MCF 10A (cell line): Measurements from ENCODE around the gene CYBRD1. TPM values are rescaled to one million over a fixed set of nuclear protein-coding genes. Genes with fewer than 3 reads are reported as not detected.
A peak's percentile ranks its signal among the peaks of the same experiment; 100 is the strongest.

Experiments
- BruUV-seq: library from RNA; stranded (reverse); fragments of 400-500 nt; replicated peaks from 2 replicates; lab custom pipeline; 2021; lab: Mats Ljungman, UMichigan
- CTCF ChIA-PET: fragments of 300-600 bp; sonication (Branson Sonifier 250); formaldehyde crosslinking; extraction: SDS; loops from one replicate; lab custom pipeline; 2021; ENCODE audit warnings: antibody characterized with exemption, inconsistent platforms; lab: Yijun Ruan, JAX
- POLR2A ChIA-PET: fragments of 300-600, 350-650 bp; sonication (Branson Sonifier 250); formaldehyde crosslinking; extraction: SDS; loops from one replicate; lab custom pipeline; 2020; ENCODE audit warnings: antibody characterized with exemption, inconsistent platforms; lab: Yijun Ruan, JAX
- DNase-seq: peaks from one replicate; pipeline ENCODE4 v3.0.0-alpha.2; 2018; ENCODE audit not compliant: unreplicated experiment
- H3K27ac Mint-ChIP-seq: one replicate; pipeline ENCODE4 v1.8.0; 2022; ENCODE audit warnings: mild to moderate bottlenecking, low read depth, mixed read lengths; ENCODE audit not compliant: unreplicated experiment
- H3K27me3 Mint-ChIP-seq: one replicate; pipeline ENCODE4 v1.8.0; 2022; ENCODE audit warnings: mixed read lengths; ENCODE audit not compliant: insufficient read depth, unreplicated experiment
- H3K36me3 Mint-ChIP-seq: one replicate; pipeline ENCODE4 v1.8.0; 2022; ENCODE audit warnings: mild to moderate bottlenecking, moderate library complexity, mixed read lengths; ENCODE audit not compliant: insufficient read depth, unreplicated experiment
- H3K4me1 Mint-ChIP-seq: one replicate; pipeline ENCODE4 v1.8.0; 2022; ENCODE audit warnings: mixed read lengths; ENCODE audit not compliant: insufficient read depth, unreplicated experiment
- H3K4me3 Mint-ChIP-seq: one replicate; pipeline ENCODE4 v1.8.0; 2022; ENCODE audit warnings: mild to moderate bottlenecking, moderate library complexity, mixed read lengths; ENCODE audit not compliant: unreplicated experiment
- H3K9me3 Mint-ChIP-seq: one replicate; pipeline ENCODE4 v1.8.0; 2022; ENCODE audit warnings: mixed read lengths; ENCODE audit not compliant: unreplicated experiment
- intact Hi-C: fragments of 100-400 bp; cut with micrococcal nuclease; formaldehyde crosslinking; loops from 2 replicates; pipeline ENCODE4 v1.14.1; 2022
- total RNA-seq: library from RNA; stranded (reverse); gene quantifications from 2 replicates; pipeline ENCODE4 v1.2.3, GENCODE V29; 2022
- TF ChIP-seq, protein P1 (sequence below): fragments of 200-600 bp; IDR thresholded peaks from one replicate; pipeline ENCODE4 v1.8.0; 2022; ENCODE audit warnings: antibody characterized with exemption, mild to moderate bottlenecking; ENCODE audit not compliant: unreplicated experiment

Gene CYBRD1
- total RNA-seq, 1 experiment from 2014 or later = 15.8 TPM

DNA sequence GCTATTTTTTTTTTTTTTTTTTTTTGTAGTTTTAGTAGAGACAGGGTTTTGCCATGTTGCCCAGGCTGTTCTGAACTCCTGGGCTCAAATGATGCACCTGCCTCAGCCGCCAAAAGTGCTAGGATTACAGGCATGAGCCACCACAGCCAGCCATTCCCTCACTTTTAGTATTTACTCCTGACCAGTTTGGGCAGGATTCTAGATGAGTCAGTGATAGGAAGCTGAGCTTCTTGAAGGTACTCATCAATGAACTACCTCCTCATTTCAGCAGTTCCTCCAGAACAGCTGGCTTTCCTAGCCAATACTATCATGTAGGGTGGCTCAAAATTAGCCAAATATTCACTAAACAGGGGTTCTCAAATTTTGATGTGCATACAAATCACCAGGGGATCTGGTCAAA, 57.2 kb downstream of the CYBRD1 start:
- Mint-ChIP-seq H3K36me3 (no peaks in the 10 kb centered on the region), H3K27me3 (no peaks in the 10 kb centered on the region), H3K4me3 (no peak overlapping the region), H3K27ac (no peak overlapping the region), H3K4me1 (peaks cover 11% of the 10 kb centered on the region), H3K9me3 (no peaks in the 10 kb centered on the region)
- DNase-seq = peak; percentile 34
- ChIA-PET POLR2A (interaction anchor here (1.0 to 1.6 kb wide), 4 partner anchors 8 to 56 kb away, joined by 3 to 12 read pairs (median 6); no protein-coding TSS in a partner anchor), CTCF (interaction anchor here (0.6 to 1.4 kb wide), 7 partner anchors 19 to 1091 kb away, joined by 3 to 5 read pairs (median 3); partner anchors contain the start of gene DYNC1I2)
- TF ChIP-seq, protein P1, sequence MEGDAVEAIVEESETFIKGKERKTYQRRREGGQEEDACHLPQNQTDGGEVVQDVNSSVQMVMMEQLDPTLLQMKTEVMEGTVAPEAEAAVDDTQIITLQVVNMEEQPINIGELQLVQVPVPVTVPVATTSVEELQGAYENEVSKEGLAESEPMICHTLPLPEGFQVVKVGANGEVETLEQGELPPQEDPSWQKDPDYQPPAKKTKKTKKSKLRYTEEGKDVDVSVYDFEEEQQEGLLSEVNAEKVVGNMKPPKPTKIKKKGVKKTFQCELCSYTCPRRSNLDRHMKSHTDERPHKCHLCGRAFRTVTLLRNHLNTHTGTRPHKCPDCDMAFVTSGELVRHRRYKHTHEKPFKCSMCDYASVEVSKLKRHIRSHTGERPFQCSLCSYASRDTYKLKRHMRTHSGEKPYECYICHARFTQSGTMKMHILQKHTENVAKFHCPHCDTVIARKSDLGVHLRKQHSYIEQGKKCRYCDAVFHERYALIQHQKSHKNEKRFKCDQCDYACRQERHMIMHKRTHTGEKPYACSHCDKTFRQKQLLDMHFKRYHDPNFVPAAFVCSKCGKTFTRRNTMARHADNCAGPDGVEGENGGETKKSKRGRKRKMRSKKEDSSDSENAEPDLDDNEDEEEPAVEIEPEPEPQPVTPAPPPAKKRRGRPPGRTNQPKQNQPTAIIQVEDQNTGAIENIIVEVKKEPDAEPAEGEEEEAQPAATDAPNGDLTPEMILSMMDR = no peak
- intact Hi-C loops = loop anchor here (10.0 kb wide), 1 partner anchor 1135 kb away; no protein-coding TSS in a partner anchor
- BruUV-seq = no TSS peak

DNA sequence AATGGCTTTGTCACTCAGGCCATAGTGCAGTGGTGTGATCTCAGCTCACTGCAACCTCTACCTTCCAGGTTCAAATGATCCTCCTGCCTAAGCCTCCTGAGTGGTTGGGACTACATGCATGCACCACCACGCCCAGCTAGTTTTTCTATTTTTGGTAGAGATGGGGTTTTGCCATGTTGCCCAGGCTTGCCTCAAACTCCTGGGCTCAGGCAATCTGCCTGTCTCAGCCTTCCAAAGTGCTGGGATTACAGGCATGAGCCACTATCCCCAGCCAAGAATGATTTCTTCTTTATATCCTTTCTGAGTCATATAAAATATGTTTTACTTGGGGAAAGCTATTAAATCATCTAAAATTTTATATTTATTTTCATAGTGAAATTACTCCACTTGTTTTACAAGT, 61.3 kb downstream of the CYBRD1 start:
- Mint-ChIP-seq H3K4me3 (no peak overlapping the region), H3K36me3 (no peaks in the 10 kb centered on the region), H3K27ac (no peak overlapping the region), H3K27me3 (no peaks in the 10 kb centered on the region), H3K4me1 (peaks cover 17% of the 10 kb centered on the region), H3K9me3 (no peaks in the 10 kb centered on the region)
- TF ChIP-seq, protein P1 = no peak
- CTCF ChIA-PET = interaction anchor here (0.6 kb wide), 1 partner anchor 24 kb away, joined by 4 read pairs; no protein-coding TSS in a partner anchor
- no TSS peak for BruUV-seq
- intact Hi-C loops = no loop called here
- DNase-seq = peak; percentile 4
- POLR2A ChIA-PET = interaction anchor here (0.6 to 1.9 kb wide), 3 partner anchors 103 to 510 kb away, joined by 3 to 5 read pairs (median 3); partner anchors contain the start of gene DYNC1I2

- intact Hi-C loops = no loop called here
- TF ChIP-seq, protein P1 = no peak
- ChIA-PET POLR2A (interaction anchor here (1.9 kb wide), 1 partner anchor 103 kb away, joined by 5 read pairs; the partner anchor contains the start of gene DYNC1I2), CTCF (interaction anchor here (0.7 kb wide), 1 partner anchor 525 kb away, joined by 3 read pairs; no protein-coding TSS in a partner anchor)
- Mint-ChIP-seq H3K36me3 (no peaks in the 10 kb centered on the region), H3K27ac (no peak overlapping the region), H3K27me3 (no peaks in the 10 kb centered on the region), H3K4me3 (no peak overlapping the region), H3K4me1 (peaks cover 17% of the 10 kb centered on the region), H3K9me3 (no peaks in the 10 kb centered on the region)
- no peak for DNase-seq
- BruUV-seq = no TSS peak
These were observed 61.7 kb downstream of the CYBRD1 start for GRCh38 chr2:171584001-171584400.

DNA sequence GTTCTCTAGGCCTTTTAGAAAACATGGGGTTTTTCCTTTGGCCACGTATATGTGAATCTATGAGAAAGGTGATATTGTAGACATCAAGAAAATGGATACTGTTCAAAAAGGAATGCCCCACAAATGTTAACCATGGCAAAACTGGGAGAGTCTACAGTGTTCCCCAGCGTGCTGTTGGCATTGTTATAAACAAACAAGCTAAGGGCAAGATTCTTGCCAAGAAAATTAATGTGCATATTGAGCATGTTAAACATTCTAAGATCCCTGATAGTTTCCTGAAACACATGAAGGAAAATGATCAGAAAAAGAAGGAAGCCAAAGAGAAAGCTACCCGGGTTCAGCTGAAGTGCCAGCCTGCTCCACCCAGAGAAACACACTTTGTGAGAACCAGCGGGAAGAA, 64.9 kb downstream of the CYBRD1 start:
- no peaks in the 10 kb centered on the region for H3K27me3 Mint-ChIP-seq
- CTCF ChIA-PET = interaction anchor here (0.6 to 1.9 kb wide), 8 partner anchors 9 to 516 kb away, joined by 3 to 11 read pairs (median 4); partner anchors contain the start of gene DLX2
- H3K4me3 Mint-ChIP-seq = no peak overlapping the region
- intact Hi-C loops = no loop called here
- TF ChIP-seq, protein P1 = no peak
- H3K36me3 Mint-ChIP-seq = no peaks in the 10 kb centered on the region
- DNase-seq = no peak
- POLR2A ChIA-PET = interaction anchor here (0.6 to 1.4 kb wide), 5 partner anchors 8 to 442 kb away, joined by 3 to 10 read pairs (median 4); partner anchors contain the start of gene DYNC1I2
- no peaks in the 10 kb centered on the region for H3K9me3 Mint-ChIP-seq
- BruUV-seq = no TSS peak
- peaks cover 12% of the 10 kb centered on the region for H3K4me1 Mint-ChIP-seq
- no peak overlapping the region for H3K27ac Mint-ChIP-seq
